AG04450 (cell line): ENCODE data around the gene SAMD13. TPM values are rescaled to one million over a fixed set of nuclear protein-coding genes. Genes with fewer than 3 reads are reported as not detected.

Source experiments
- CTCF ChIA-PET: fragments of 300-600, 350-600 bp; formaldehyde crosslinking; extraction: SDS; loops from one replicate; lab custom pipeline; 2022; ENCODE audit warnings: antibody characterized with exemption, inconsistent platforms; lab: Charles Lee
- POLR2A ChIA-PET: fragments of 350-600 bp; formaldehyde crosslinking; extraction: SDS; loops from one replicate; lab custom pipeline; 2021; ENCODE audit warnings: antibody characterized with exemption, inconsistent platforms; lab: Yijun Ruan, JAX
- DNase-seq: peaks from one replicate; pipeline ENCODE4 v3.0.0-alpha.2; 2011; ENCODE audit warnings: low read depth, low spot score
- H3K27ac ChIP-seq: one replicate; pipeline ENCODE4 v1.5.1; 2012; ENCODE audit warnings: low read depth, low read length, control low read depth
- H3K27me3 ChIP-seq: one replicate; pipeline ENCODE4 v1.6.0; 2012; ENCODE audit warnings: low read length; ENCODE audit not compliant: control insufficient read depth, insufficient read depth
- H3K4me3 ChIP-seq: 2 replicates; pipeline ENCODE4 v1.5.1; 2011; ENCODE audit warnings: mild to moderate bottlenecking, low read depth, low read length, control low read depth
- H3K9me3 ChIP-seq: 2 replicates; pipeline ENCODE4 v1.5.1; 2012; ENCODE audit warnings: low read length; ENCODE audit not compliant: control insufficient read depth, insufficient read depth
- polyA plus RNA-seq: library from polyadenylated mRNA; depleted of rRNA; stranded (reverse); fragments of >200 nt; gene quantifications from 2 replicates; pipeline ENCODE4 v1.2.3, GENCODE V29; 2011
- TF ChIP-seq, protein P1 (sequence below): IDR thresholded peaks from 2 replicates; pipeline ENCODE4 v1.5.1; 2011; ENCODE audit warnings: low read depth, low read length, control low read depth, inconsistent platforms

SAMD13 gene
- polyA plus RNA-seq, 1 experiment = 1.0 TPM

GRCh38 chr1:84367219-84367618 lies 65.7 kb downstream of the SAMD13 start:
- POLR2A ChIA-PET = interaction anchor here (2.5 kb wide), 1 partner anchor 12 kb away, joined by 9 read pairs; no protein-coding TSS in a partner anchor
- CTCF ChIA-PET = no interaction called here
- Histone ChIP-seq H3K9me3 (peaks cover 9% of the 10 kb centered on the region), H3K4me3 (no peak overlapping the region), H3K27me3 (no peaks in the 10 kb centered on the region), H3K27ac (no peak overlapping the region)
- TF ChIP-seq, protein P1, sequence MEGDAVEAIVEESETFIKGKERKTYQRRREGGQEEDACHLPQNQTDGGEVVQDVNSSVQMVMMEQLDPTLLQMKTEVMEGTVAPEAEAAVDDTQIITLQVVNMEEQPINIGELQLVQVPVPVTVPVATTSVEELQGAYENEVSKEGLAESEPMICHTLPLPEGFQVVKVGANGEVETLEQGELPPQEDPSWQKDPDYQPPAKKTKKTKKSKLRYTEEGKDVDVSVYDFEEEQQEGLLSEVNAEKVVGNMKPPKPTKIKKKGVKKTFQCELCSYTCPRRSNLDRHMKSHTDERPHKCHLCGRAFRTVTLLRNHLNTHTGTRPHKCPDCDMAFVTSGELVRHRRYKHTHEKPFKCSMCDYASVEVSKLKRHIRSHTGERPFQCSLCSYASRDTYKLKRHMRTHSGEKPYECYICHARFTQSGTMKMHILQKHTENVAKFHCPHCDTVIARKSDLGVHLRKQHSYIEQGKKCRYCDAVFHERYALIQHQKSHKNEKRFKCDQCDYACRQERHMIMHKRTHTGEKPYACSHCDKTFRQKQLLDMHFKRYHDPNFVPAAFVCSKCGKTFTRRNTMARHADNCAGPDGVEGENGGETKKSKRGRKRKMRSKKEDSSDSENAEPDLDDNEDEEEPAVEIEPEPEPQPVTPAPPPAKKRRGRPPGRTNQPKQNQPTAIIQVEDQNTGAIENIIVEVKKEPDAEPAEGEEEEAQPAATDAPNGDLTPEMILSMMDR = no peak
- no peak for DNase-seq

DNA sequence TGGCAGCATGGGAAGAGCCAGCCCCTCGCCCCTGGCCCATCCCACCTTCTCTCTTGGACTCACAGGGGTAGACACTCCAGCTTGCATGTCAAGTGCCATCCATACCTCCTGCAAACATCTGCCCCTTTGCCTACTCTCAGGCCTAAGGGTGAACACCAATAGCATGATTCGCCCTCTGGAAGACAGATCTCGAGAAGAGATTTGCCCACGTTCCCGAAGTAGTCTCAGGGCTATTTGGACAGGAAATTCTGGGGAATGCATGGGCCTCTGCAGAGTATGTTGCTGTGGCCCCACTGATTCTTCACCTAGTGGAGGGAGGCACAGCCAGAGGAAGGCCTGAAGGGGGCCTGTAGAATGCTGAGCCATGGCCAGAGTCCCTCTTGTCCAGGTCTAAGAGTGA lies 66.9 kb downstream of the SAMD13 start:
- POLR2A ChIA-PET = no interaction called here
- CTCF ChIA-PET = no interaction called here
- H3K9me3 ChIP-seq = peaks cover 9% of the 10 kb centered on the region
- H3K27me3 ChIP-seq = no peaks in the 10 kb centered on the region
- no peak for DNase-seq
- H3K4me3 ChIP-seq = no peak overlapping the region
- H3K27ac ChIP-seq = no peak overlapping the region
- TF ChIP-seq, protein P1 = no peak

- Histone ChIP-seq H3K4me3 (no peak overlapping the region), H3K9me3 (peaks cover 9% of the 10 kb centered on the region), H3K27me3 (no peaks in the 10 kb centered on the region), H3K27ac (no peak overlapping the region)
- TF ChIP-seq, protein P1 = no peak
- no peak for DNase-seq
- POLR2A ChIA-PET = interaction anchor here (1.5 kb wide), 1 partner anchor 9 kb away, joined by 4 read pairs; no protein-coding TSS in a partner anchor
- CTCF ChIA-PET = interaction anchor here (1.3 kb wide), 1 partner anchor 63 kb away, joined by 4 read pairs; no protein-coding TSS in a partner anchor
These were observed 68.8 kb downstream of the SAMD13 start for GRCh38 chr1:84370266-84370665.

GRCh38 chr1:84370831-84371394 lies 69.4 kb downstream of the SAMD13 start:
- Histone ChIP-seq H3K9me3 (peaks cover 9% of the 10 kb centered on the region), H3K27me3 (no peaks in the 10 kb centered on the region), H3K4me3 (no peak overlapping the region), H3K27ac (no peak overlapping the region)
- DNase-seq = no peak
- CTCF ChIA-PET = interaction anchor here (0.7 to 1.3 kb wide), 2 partner anchors 63 to 1123 kb away, joined by 3 to 4 read pairs; no protein-coding TSS in a partner anchor
- TF ChIP-seq, protein P1 = no peak
- POLR2A ChIA-PET = interaction anchor here (1.5 kb wide), 1 partner anchor 8 kb away, joined by 4 read pairs; no protein-coding TSS in a partner anchor

- TF ChIP-seq, protein P1 = no peak
- no peaks in the 10 kb centered on the region for H3K27me3 ChIP-seq
- H3K9me3 ChIP-seq = peaks cover 1% of the 10 kb centered on the region; the same call in 1 of the 2 replicates
- no peak overlapping the region for H3K4me3 ChIP-seq
- CTCF ChIA-PET = no interaction called here
- no peak for DNase-seq
- no peak overlapping the region for H3K27ac ChIP-seq
- POLR2A ChIA-PET = no interaction called here
These were observed 72.1 kb downstream of the SAMD13 start for GRCh38 chr1:84373436-84374141.
